ENCODE data around the gene LTO1.
A peak's percentile ranks its signal among the peaks of the same experiment; 100 is the strongest.
"Not testable (repeated sequence)": the region's sequence is repeated elsewhere in the genome, so short reads cannot be mapped to it uniquely, and the experiment has no call there.

Gene LTO1

DNA sequence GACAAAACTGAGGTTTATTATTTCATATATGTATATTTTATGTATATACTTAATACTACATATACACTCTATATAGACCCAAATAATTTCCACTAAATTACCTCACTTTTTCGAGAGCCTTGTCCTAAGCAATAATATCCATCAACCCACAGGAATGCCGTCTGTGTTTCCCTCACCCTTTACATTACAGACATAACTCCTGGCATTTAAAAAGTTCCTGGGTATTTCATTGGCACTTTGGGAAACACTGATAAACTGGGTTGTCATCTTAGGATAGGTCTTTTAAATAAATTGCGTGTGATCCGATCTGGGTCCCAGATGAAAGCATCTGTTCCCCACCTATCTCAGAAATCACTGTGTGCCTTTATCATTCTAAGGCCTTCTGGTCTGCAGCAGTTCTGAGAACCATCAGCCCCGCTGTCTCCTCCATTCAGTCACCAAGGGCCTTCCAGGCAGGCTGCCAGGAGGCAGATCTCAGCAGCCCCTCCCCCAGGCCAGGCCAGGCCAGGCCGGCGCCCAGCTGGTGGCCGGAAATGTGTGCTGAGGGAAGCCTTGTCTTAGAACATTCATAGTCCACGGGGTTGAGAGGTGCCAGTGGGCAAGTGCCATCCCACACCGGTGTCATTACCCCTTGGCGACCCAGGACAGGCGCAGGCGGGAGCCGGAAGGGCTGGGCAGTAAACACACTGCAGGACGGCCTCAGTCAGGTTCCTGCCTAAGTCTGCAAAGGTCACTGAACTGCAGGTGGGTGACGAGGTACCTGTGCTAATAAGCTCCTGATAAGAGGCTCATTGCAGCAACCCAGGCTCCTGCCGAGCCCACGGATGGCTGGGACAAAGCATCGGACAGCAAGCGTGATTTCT lies 25.4 kb upstream of the LTO1 start:
- no peak for DNase-seq

DNA sequence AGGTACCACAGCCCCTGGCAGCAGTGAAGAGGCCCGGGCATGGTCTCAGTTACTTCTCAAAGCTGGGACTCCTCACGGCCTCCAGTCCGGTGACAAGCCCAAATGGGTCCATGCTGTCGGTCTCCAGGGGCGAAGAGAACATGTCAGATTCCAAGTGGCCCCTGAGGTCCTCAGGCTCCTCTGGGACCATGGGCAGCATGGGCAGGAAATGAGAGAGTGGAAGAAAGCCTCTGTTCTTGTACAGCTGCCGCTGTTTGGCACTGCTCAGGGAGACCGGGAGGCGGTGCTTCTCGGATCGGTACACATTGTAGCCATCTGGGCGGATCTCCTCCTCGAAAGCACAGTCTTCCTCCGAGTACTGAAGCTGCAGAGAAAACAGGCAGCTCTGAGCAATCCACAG lies 24.1 kb upstream of the LTO1 start:
- peak; percentile 71 for DNase-seq

DNA sequence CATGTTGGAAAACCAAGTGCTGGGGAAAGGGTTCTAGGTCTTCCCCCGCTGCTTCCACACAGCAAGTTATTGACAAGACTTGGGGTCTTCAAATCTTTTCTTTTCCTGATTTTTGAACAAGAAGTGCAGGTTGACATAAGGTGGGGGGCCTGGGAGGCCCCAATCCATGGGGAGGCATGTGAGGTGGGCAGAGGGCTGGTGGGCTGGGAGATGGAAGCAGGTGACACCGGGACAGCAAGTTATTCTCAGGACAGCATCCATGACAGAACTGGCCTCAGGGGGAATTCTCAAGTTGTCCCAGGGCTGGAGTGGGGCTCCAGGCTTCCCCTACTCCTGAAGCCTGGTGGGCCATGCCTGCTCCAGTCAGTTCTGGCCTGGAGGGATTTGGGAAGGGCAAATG lies 23.2 kb upstream of the LTO1 start:
- DNase-seq: no peak

DNA sequence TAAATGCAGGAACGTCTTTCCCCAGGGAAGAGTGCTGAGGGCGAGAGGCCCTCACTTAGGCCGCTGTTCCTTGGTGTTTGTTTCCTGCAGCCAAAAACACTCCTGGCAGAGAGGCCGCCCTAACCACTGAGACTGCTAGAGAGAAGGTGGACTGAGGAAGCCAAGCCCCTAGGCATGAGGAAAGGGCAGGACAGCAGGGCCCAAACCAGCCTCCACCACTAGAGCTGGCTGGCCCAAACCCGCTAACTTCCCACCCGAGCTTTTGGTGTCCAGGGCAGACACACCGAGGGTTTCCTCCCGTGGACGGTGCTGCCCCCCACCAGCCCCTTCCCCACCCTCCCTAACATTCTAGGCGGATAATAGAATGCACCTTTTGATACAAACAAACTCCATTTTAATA lies 22.7 kb upstream of the LTO1 start:
- DNase-seq: no peak

DNA sequence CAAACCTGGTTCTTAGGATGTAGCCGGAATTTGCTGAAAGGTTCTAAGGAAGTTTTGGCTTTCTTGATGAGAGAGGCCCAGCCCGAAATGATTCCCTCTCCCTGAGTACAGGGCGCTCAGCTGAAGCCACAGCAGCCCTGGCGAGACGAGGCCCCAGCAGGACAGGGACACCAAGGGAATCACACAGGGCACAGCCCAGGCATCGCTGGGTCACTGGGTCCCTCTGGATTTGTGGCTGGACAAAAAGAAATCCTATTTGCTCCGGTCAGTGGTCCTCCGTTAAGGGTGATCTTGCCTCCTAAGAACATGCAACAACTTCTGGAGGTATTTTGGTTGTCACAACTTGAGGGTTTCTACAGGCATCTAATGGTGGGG lies 22.3 kb upstream of the LTO1 start:
- DNase-seq: no peak

DNA sequence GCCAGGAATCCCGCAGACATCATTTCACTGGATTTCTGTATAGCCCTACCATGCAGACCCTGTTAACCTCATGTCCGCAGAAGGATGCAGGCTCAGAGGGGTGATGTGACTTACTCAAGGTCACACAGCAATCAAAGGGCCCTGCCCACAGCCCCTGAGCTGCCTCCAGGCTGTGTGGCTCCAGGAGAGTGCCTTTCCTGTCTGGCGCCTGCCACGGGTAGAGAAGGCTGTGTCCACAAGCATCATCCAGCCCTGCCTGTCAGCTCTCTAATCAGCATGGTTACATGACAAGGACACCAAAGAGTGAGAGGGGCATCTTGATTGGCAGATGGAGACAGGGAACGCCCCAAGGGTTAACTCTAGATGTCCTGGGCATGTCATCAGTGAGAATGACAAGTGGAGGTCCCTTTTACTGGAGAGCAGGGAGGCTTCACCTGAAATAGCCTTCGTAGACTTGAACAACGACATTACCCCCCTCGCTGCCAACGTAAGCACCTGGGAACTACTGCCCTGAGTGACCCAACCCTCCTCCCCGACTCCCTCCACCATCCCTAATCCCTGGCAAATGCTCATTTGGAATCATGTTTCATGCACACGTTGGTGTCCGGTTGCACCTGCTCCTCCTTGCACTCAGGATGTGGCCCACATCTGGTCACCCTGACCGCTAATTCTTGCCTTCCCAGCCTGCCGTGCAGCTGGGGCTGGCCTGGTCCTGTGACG lies 21.8 kb upstream of the LTO1 start:
- DNase-seq: no peak

DNA sequence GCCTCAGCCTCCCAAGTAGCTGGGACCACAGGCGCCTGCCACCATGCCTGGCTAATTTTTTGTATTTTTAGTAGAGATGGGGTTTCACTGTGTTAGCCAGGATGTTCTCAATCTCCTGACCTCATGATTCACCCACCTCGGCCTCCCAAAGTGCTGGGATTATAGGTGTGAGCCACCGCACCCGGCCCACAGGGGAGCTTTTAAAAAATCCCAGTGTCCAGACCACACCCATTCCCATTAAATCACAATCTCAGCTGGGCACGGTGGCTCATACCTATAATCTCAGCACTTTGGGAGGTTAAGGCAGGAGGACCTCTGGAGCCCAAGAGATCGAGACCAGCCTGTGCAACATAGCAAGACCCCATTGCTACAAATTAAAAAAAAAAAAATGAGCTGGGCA lies 20.8 kb upstream of the LTO1 start:
- DNase-seq: not testable (repeated sequence)

DNA sequence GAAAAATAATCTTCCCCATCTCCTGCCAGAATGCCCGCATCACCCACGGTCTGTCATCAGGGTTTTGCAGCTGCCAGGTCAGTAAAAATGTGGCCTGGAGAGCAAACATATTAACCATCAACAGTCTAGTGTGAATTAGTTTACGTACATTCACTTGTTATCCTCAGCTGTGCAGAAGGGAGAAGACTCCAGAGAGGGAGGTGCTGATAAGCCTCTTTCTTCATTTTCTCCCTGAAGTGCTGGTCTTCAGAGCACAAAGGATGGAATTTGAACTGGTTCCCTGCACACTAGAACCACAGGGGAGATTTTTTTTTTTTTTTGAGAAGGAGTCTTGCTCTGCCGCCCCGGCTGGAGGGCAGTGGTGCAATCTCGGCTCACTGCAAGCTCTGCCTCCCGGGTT lies 20.4 kb upstream of the LTO1 start:
- no peak for DNase-seq

DNA sequence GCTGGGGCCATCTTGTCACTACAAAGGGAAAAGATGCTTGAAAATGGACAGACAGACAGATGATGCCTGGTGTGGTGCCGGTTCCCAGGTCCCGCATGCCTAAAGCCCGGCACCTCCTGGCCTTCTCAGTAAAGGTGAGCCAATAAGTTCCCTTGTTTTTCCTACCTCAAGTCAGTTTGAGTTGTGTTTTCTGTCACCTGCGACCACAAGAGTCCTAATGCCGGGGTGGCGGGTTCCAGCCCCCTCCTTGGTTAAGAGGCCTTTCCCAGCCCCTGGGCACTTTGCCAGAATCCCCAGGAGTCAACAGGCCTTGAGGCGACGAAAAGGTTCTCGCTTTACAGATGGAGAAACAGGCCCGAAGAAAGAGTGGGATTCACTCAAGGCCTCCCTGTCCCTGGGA lies 19.6 kb upstream of the LTO1 start:
- DNase-seq: peak; percentile 25

DNA sequence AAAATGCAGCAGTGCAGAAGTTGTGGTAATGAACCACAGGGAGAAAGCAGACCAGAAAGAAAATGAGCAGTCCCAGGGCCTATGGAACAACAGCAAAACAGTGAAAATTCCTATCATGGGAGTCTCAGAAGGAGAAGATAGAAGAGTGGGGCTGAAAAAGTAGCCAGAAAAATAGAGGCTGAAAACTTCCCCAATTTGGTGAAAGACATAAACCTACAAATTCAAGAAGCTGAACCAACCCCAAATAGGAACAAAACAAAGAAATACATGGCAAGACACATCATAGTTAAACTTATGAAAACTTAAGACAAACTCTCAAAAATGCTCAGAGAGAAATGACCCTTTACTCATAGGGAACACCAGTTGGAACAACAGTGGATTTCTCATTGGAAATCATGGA lies 17.3 kb upstream of the LTO1 start:
- DNase-seq: no peak

DNA sequence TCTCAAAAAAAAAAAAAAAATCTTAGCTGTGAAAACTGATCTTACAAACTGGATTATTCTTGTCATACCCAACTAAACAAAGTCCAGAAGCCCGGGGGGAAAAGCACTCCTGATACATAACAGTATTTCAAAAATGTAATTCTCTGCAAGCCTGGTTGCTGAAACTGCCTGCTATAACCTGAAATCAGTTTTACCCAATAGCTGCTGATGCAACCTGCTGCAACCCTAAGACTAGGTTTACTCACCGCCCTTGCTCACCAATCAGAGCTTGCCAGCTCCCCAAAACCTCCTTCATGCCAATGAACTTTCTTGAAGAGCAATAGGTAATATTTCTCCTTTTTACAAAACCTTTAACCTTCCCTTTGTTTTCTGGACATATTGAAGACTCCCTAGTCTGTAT lies 16.3 kb upstream of the LTO1 start:
- DNase-seq: no peak

DNA sequence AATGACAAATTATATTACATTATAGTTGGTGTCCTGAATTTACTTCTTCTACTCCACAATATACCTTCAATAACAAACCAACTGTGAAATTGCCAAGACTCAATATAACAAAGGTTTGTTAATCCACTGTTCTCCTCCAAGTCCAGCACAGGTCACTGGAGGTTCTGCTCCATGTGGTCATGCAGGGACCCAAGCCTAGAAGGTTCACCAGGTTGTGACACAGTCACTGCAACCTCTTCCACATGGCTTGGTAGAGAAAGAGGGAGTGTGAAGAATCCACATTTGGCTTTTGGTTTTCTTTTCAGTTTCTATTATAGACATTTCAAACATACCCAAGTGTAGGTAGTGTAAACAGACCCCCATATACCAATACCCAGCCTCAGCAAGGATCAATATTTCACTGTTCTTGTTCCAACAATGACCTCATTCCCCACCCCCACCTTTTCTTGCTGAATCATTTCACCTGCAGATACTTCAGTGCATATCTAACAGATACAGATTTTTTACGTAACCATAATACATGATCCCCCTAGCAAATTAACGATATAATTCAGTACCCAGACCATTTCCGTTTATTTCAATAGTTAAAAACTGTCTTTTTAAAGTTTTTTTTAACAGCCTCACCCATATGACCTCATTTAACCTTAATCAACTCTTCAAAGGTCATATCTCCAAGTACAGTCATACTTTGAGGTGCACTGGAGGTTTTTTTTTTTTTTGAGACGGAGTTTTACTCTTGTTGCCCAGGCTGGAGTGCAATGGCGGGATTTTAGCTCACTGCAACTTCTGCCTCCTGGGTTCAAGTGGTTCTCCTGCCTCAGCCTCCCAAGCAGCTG lies 14.5 kb upstream of the LTO1 start:
- DNase-seq: no peak

DNA sequence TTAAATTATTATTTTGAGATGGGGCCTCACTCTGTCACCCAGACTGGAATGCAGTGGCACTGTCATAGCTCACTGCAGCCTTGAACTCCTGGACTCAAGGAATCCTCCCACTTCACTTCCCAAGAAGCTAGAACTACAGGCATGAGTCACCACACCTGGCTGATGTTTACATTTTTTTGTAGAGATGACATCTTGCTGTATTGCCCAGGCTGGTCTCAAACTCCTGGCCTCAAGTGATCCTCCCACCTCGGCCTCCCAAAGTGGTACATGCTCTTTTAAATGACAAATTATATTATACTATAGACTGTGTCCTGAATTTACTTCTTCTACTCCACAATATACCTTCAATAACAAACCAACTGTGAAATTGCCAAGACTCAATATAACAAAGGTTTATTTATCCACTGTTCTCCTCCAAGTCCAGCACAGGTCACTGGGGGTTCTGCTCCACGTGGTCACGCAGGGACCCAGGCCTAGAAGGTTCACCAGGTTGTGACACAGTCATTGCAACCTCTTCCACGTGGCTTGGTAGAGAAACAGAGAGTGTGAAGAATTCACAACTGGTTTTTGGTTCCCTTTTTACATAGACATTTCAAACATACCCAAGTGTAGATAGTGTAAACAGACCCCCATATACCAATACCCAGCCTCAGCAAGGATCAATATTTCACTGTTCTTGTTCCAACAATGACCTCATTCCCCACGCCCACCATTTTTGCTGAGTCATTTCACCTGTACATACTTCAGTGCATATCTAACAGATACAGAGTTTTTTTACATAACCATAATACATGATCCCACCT lies 13.0 kb upstream of the LTO1 start:
- not testable (repeated sequence) for DNase-seq

DNA sequence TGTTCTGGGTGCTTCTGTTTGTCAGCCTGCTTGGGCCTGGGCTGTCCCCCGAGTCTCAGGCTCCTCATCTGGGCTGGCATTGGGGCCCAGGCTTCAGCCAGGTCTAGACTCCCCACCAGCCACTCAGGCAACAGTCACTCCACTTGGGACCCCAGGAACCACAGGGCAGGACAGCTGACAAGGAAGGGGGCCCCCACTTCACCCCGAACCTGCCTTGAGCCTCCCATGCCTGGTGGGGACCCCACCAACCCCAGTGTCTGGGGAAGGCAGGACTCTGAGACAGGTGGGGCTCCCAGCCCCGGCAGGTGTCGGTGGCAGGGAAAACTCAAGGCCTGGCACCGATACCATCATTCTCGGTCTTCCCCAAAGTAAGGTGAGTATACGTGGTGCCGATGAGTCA lies 11.7 kb upstream of the LTO1 start:
- no peak for DNase-seq

DNA sequence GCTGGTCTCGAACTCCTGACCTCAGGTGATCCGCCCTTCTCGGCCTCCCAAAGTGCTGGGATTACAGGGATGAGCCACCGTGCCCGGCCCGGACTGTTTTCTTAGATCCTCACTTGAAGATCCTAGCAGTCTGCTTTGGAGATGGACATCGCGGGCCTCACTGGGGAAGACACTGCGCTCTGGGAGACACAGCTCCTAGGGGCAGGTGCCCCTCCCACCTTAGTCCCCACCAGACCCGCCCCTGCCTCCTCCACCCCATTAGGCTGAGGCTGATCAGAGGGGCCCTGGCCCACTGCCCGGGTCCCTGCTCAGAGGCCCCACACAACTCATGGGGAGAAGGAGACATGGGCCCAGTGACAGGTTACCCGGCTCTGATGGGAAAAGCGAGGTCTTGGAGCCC lies 11.3 kb upstream of the LTO1 start:
- DNase-seq: no peak

DNA sequence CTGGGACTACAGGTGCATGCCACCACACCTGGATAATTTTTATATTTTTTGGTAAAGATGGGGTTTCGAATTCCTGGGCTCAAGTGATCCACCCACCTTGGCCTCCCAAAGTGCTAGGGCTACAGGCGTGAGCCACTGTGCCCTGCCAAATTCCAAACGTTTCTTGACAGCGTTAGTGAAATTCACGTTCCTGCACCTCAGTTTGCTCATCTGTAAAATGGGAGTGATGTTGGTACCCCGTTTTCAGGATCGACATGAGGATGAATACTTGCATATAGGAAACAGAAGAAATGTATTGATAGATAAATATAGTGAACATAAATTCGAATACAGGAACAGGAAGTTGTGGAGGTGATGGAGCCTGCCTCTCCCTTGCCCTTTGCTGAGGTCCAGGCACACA lies 10.2 kb upstream of the LTO1 start:
- no peak for DNase-seq

DNA sequence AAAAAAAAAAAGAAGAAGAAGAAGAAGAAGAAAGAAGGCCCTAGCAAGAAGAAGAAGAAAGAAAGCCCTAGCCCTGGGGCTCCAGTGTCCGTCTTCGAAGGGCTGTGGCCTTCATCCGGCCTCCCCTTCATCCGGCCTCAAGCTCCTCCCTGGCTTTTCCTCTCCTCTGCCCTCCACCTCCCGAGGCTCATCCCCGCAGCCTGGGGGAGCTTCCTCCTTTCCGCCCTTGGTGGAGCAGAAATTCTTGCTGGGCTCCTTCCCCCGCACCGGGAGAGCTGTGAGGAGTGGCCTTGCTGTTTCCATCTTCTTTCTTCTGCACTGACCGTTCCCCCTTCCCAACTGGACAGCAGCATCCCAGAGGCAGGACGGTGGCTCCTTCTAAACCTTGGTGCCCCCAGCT lies 9.5 kb upstream of the LTO1 start:
- DNase-seq: no peak

DNA sequence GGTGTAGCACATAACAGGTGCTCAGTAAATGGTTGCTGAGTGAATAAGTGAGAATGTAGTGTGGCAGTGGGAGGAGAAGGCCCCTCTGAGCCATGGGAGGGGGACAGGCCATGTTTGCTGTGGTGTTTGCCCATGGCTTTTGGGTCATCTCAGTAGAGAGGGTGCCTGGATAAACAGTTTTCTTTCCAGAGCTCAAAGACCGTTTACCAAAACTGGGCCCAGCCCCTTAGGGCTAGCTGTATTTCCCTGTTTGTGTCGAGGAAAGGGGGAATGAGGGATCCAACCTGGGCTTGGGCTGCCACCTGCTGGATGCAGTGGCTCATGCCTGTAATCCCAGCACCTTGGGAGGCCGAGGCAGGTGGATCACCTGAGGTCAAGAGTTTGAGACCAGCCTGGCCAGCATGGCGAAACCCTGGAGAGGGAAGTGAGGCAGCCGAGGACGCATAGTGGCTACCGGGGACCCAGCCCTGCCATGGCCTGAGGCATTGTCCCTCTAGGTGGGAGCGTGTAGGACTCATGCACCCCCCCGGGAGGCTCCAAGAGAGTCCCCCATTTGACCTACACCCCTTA lies 8.7 kb upstream of the LTO1 start:
- no peak for DNase-seq

DNA sequence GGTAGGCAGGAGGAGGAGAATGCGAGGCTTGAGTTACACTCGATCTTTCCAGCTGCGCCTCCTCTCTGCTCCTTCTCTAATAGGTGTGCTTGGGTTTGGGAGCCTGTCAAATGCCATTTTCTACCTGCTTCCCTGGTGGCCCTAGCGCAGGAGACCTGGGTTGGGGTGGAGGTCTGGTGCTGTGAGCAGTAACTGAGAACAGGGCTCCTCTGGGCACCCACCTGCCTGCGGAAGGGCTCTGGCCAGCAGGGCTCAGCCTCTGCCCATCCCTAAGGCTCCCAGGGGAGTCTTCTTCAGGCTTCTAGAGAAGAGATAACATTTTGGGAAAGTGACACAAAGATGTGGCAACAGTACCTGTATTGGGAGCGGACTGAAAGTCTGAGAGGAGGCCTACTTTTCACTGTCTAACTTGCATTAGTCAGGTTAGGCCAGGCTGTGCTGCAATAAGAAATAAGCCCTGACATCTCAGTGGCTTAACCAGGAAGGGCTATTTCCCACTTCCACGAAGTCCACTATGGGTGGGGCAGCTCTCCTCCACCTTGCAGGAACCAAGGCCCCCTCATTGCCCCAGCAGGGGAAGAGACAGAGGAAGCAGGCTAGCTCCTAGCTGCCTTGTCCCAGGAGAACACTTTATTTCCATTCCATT lies 7.7 kb upstream of the LTO1 start:
- no peak for DNase-seq

DNA sequence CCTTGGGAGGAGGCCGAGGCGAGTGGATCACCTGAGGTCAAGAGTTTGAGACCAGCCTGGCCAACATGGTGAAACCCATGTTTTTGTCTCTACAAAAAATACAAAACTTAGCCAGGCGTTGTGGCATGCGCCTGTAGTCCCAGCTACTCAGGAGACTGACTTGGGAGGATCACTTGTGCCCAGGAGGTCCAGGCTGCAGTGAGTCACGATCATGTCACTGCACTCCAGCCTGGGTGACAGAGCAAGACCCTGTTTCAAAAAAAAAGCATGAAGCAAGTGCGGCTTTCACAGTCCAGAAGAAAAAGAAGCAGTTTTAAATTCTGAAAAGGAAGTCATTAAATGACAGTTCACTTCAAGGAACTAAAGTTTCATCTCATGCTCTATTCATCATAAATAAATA lies 7.1 kb upstream of the LTO1 start:
- DNase-seq: no peak

DNA sequence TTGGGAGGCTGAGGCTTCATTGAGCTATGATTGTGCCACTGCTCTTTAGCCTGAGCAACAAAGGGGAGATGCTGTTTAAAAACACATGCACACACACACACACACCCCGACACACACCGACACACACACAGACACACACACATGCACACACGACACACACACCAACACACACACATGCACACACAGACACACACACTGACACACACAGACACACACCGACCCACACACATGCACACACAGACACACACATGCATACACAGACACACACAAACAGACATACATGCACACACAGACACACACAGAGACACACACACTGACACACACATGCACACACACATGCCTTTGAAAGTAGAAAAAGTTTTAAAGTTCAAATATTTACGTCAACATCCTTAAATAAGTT lies 5.5 kb upstream of the LTO1 start:
- DNase-seq: no peak

DNA sequence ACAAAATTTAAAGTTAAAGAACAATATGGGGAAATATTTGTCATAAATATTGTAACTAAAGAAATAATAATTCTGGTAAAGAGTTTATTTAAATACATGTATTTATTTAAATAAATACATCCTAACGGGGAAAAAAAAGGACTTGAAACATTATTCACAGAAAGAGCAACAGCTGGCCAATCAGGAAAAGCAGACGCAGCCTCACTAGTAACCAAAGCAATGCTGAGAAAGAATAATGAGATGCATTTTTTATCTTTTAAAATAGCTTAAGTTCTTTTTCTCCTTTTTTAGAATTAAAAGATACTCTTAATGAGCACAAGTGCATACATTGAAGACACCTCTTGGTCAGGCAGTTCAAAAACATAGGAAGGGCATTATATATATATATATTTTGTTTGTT lies 2.6 kb upstream of the LTO1 start:
- DNase-seq: no peak

All from NCI-H2171 (cell line).